Astrocyte of the spinal cord (primary cell): ENCODE results near the gene CDH24.

ENCODE experiments used
- DNase-seq: peaks from one replicate; pipeline ENCODE4 v3.0.0; 2011; ENCODE audit warnings: low read depth, low spot score
- H3K4me3 ChIP-seq: 2 replicates; pipeline ENCODE4 v1.5.1; 2011; ENCODE audit warnings: low read depth, mild to moderate bottlenecking, low read length, moderate library complexity
- CTCF ChIP-seq: IDR thresholded peaks from 2 replicates; pipeline ENCODE4 v1.5.1; 2012; ENCODE audit warnings: low read depth, mild to moderate bottlenecking, low read length, inconsistent platforms
- in situ Hi-C: cut with HindIII; loops from 2 replicates; pipeline ENCODE4 v1.10.0; 2017; ENCODE audit warnings: low sequenced_read_pairs

The CDH24 gene

DNA sequence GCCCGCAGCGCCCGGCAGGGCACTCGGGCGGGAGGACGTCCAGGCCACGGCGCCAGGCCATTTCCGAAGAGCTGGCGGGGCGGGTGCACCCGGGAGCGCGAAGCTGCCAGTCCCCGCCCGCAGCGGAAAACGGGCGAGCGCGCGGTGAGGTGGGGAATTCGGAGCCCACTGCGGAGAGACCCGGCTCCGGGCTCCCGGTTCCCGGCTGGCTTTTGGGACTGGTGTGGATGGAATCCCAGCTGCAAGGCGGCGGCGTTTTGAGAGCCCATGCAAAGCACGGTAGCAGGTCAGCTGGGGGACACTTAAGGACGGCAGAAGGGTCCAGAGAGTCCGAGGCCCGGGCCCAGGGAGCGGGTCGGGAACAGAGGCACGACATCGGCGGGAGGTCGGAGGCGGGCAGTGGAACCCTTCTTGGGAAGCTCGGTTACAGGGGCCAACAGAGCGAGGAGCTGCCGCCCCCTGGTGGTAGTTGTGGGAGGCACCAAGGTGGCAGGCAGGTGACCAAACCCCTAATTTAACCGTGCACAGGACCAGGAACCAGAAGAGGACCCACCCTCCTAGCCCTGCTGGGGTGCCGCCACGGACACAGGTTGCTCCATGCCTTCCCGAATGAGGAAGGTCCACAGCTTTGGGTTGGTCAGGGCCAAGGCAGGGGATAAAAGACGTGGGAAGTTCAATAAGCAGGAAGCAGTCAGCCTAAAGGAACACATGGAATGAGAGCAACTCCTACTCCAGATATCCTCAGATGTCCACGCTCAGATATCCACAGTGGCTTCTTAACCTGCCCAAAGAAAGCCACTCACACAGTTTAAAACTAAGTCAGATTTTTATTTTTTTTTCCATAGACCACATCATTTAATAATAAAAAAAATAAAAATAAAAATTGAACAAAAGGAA lies 685 bp upstream of the CDH24 start:
- peak overlapping the region; percentile 55 for H3K4me3 ChIP-seq
- peak; percentile 82 for DNase-seq
- in situ Hi-C loops = no loop called here
- peak; percentile 93 for TF ChIP-seq CTCF

GRCh38 chr14:23056145-23056955 lies 970 bp downstream of the CDH24 start:
- DNase-seq = peak; percentile 59
- peak; percentile 85 for TF ChIP-seq CTCF
- in situ Hi-C loops = no loop called here
- peak overlapping the region; percentile 55 for H3K4me3 ChIP-seq

GRCh38 chr14:23055621-23056144 lies 1.6 kb downstream of the CDH24 start:
- DNase-seq = no peak
- no peak overlapping the region for H3K4me3 ChIP-seq
- no peak for TF ChIP-seq CTCF
- in situ Hi-C loops = no loop called here

DNA sequence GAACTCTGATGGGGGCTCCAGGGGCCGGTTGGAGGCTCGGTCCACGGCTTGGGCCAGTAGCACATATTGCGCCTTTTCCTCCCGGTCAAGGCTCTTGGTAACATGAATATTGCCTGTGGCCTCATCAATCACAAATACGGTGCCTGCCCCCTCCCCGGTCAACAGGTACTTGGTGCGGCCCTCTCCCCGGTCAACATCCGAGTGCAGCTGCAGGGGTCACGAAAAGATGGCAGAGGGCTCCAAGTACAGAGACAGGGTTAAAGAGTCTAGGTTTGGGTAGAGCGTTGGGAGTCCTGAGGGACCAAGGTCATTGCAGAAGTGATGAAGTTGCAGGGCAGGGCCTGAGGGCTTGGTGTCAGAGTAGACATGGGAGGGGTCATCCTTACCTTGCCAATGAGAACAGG lies 2.2 kb downstream of the CDH24 start:
- DNase-seq = no peak
- TF ChIP-seq CTCF = no peak

DNA sequence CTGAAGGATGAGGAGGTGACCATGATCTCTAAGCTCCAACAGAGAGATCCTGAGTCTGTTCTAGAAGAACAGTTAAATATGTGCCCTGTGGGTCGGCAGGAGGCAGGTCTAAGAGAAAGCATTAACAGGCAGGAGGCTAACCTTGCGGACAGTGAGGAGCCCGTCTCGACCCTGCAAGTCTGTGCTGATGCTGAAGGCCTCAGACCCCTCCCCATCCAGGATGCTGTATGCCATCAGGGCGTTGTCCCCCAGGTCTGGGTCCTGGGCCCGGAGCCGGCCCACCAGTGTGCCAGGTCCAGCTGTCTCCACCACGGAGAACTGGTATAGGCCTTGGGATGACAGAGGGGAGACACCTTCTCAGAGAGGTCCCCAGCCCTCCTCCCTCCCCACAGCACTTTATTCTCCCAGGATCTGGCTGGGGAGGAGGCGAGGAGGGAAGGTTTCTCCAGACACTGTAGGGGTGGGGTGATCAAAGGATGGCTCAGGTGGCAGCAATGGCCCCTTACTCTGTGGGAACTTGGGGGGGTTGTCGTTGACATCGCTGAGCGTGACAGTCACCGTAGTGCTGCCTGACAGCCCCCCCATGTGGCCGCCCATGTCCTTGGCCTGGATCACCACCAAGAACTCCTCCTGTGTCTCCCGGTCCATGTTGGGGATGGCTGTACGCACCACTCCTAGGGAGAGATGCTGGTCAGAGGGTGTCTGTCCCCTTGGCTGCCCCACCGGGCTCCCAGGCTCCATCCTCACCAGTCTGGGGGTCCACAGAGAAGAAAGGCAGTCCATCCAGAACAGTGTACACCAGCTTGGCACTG lies 3.1 kb downstream of the CDH24 start:
- TF ChIP-seq CTCF = peak; percentile 42
- H3K4me3 ChIP-seq = no peak overlapping the region
- DNase-seq = no peak
- in situ Hi-C loops = no loop called here

More for the DNA sequence above, 2.2 kb downstream of the CDH24 start:
- H3K4me3 ChIP-seq = no peak overlapping the region
- in situ Hi-C loops = no loop called here

GRCh38 chr14:23053426-23053825 lies 3.9 kb downstream of the CDH24 start:
- no peak for DNase-seq
- H3K4me3 ChIP-seq = no peak overlapping the region
- in situ Hi-C loops = no loop called here
- TF ChIP-seq CTCF = no peak
